Measurements from ENCODE around the gene EPHA6. TPM values are rescaled to one million over a fixed set of nuclear protein-coding genes. Genes with fewer than 3 reads are reported as not detected.
"Not testable (repeated sequence)": the region's sequence is repeated elsewhere in the genome, so short reads cannot be mapped to it uniquely, and the experiment has no call there.

Gene EPHA6
- total RNA-seq, 2 donors from 2014 or later = 0.52 to 2.0 TPM

DNA sequence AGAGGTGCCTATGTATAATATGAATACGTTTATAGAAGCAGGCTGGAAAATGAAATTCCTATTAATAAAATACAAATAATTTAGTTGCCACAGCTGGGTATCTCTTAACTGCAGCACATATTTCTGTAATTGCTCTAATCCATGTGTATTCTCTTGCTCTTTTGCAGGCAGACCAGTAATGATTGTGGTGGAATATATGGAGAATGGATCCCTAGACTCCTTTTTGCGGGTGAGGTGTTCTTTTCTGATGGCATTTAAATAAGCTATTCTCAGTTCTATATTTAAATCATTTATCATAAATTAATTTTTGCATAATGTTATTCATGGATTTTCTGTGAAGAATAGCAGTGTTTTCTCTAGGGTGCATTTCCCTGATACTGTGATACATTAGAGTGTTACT lies 796.2 kb downstream of the EPHA6 start:
- Histone ChIP-seq H3K4me3 (no peak overlapping the region), H3K9me3 (no peaks in the 10 kb centered on the region), H3K36me3 (replicated peaks in 1 of 2; ENCODE audit: insufficient read depth in 1 of 2, low read depth in 2 of 2) (no peaks in the 10 kb centered on the region), H3K4me1 (no peaks in the 10 kb centered on the region), H3K27me3 (no peaks in the 10 kb centered on the region), H3K27ac (no peak overlapping the region)
- DNase-seq (no peak), ATAC-seq (no peak)
- no peak for TF ChIP-seq POLR2A (IDR thresholded peaks at IDR 0.05)
- TF ChIP-seq, protein P1, sequence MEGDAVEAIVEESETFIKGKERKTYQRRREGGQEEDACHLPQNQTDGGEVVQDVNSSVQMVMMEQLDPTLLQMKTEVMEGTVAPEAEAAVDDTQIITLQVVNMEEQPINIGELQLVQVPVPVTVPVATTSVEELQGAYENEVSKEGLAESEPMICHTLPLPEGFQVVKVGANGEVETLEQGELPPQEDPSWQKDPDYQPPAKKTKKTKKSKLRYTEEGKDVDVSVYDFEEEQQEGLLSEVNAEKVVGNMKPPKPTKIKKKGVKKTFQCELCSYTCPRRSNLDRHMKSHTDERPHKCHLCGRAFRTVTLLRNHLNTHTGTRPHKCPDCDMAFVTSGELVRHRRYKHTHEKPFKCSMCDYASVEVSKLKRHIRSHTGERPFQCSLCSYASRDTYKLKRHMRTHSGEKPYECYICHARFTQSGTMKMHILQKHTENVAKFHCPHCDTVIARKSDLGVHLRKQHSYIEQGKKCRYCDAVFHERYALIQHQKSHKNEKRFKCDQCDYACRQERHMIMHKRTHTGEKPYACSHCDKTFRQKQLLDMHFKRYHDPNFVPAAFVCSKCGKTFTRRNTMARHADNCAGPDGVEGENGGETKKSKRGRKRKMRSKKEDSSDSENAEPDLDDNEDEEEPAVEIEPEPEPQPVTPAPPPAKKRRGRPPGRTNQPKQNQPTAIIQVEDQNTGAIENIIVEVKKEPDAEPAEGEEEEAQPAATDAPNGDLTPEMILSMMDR (IDR thresholded peaks at IDR 0.05) = no peak
- 50 to 54% methylated on average over 2 of the region's 2 CpGs for WGBS, 2 donors
- intact Hi-C loops (cut with DNase I) = no loop called here

DNA sequence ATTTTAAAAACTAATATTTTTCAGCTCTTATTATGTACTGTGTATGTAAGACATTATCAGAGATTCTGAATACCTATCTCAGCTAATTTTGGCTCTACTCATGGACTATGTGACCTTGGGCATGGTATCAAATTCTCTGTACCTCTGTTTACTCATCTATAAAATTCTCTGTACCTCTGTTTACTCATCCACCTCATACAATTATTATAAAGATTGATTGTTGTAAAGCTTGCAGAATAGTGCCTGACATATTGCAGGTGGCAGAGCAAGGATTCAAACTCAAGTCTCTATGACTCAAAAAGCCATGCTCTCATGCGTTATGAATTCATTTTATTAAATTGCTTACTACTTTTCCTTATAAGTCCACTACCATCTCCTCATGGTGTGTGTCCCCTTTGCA lies 798.2 kb downstream of the EPHA6 start:
- intact Hi-C loops (cut with DNase I) = no loop called here
- no peaks in the 10 kb centered on the region for H3K9me3 ChIP-seq
- no peak overlapping the region for H3K27ac ChIP-seq
- no peaks in the 10 kb centered on the region for H3K36me3 ChIP-seq (replicated peaks in 1 of 2; ENCODE audit: insufficient read depth in 1 of 2, low read depth in 2 of 2)
- H3K4me1 ChIP-seq = no peaks in the 10 kb centered on the region
- no peak for TF ChIP-seq POLR2A (IDR thresholded peaks at IDR 0.05)
- TF ChIP-seq, protein P1 (IDR thresholded peaks at IDR 0.05) = no peak
- DNase-seq (no peak), ATAC-seq (no peak)
- no peak overlapping the region for H3K4me3 ChIP-seq
- no peaks in the 10 kb centered on the region for H3K27me3 ChIP-seq
- WGBS, 2 donors = 58% methylated on average over 1 of the region's 1 CpG

- Histone ChIP-seq H3K4me3 (no peak overlapping the region), H3K27me3 (no peaks in the 10 kb centered on the region), H3K9me3 (no peaks in the 10 kb centered on the region), H3K36me3 (replicated peaks in 1 of 2; ENCODE audit: insufficient read depth in 1 of 2, low read depth in 2 of 2) (no peaks in the 10 kb centered on the region), H3K4me1 (no peaks in the 10 kb centered on the region), H3K27ac (no peak overlapping the region)
- DNase-seq (no peak), ATAC-seq (no peak)
- intact Hi-C loops (cut with DNase I) = no loop called here
- WGBS, 2 donors = 64 to 69% methylated on average over 2 of the region's 2 CpGs
- TF ChIP-seq POLR2A (IDR thresholded peaks at IDR 0.05) = no peak
- TF ChIP-seq, protein P1 (IDR thresholded peaks at IDR 0.05) = no peak
These were observed 798.7 kb downstream of the EPHA6 start for GRCh38 chr3:97613139-97613538.

- H3K27me3 ChIP-seq; H3K4me1 ChIP-seq; DNase-seq; H3K4me3 ChIP-seq; H3K27ac ChIP-seq; intact Hi-C loops (cut with DNase I); ATAC-seq; H3K9me3 ChIP-seq; H3K36me3 ChIP-seq (replicated peaks in 1 of 2; ENCODE audit: insufficient read depth in 1 of 2, low read depth in 2 of 2): not testable (repeated sequence)
- WGBS, 2 donors = 71 to 89% methylated on average over 1 of the region's 1 CpG
These were observed 806.1 kb downstream of the EPHA6 start for GRCh38 chr3:97620514-97620913.

GRCh38 chr3:97636465-97636864 lies 822.1 kb downstream of the EPHA6 start:
- Histone ChIP-seq H3K27me3 (no peaks in the 10 kb centered on the region), H3K27ac (no peak overlapping the region), H3K4me3 (no peak overlapping the region), H3K4me1 (no peaks in the 10 kb centered on the region), H3K9me3 (no peaks in the 10 kb centered on the region), H3K36me3 (replicated peaks in 1 of 2; ENCODE audit: insufficient read depth in 1 of 2, low read depth in 2 of 2) (no peaks in the 10 kb centered on the region)
- no peak for DNase-seq
- intact Hi-C loops (cut with DNase I) = no loop called here
- TF ChIP-seq, protein P1 (IDR thresholded peaks at IDR 0.05) = no peak
- no peak for TF ChIP-seq POLR2A (IDR thresholded peaks at IDR 0.05)
- WGBS, 2 donors = 39 to 41% methylated on average over 1 of the region's 1 CpG
- ATAC-seq = no peak
